Right renal cortex interstitium (tissue), 3 donors: ENCODE results near the gene HOXD1. TPM values are rescaled to one million over a fixed set of nuclear protein-coding genes. Genes with fewer than 3 reads are reported as not detected.

Source experiments
- DNase-seq, 3 donors: peaks; one replicate each; pipeline ENCODE4 v3.0.0-alpha.2; 2013; ENCODE audit warnings: low read depth in 3 of 3, low spot score in 2 of 3
- polyA plus RNA-seq, 3 donors: library from polyadenylated mRNA; unstranded; fragments of 120-200 nt; gene quantifications; one replicate each; pipeline ENCODE4 v1.2.1, GENCODE V29; 2013; ENCODE audit not compliant: insufficient read length in 3 of 3

HOXD1 gene
- polyA plus RNA-seq, 3 donors: 6.9 to 11.3 (median 9.8) TPM

- DNase-seq: no peak
Measured at GRCh38 chr2:176178757-176179295, 9.6 kb upstream of the HOXD1 start.

DNA sequence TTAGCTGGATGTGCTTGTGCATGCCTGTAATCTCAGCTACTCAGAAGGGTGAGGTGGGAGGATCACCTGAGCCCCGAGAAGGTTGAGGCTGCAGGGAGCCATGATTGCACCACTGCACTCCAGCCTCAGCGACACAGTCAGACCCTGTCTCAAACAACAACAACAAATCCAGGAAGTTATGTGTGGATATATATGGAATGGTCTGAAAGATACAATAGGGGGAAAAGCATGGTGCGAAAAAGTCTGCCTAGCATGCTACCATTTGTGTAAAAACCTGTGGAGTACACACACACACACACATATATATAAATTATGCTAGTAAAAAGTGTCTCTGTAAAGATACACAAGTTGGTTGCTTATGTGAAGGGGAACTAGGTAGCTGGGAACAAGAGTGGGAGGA lies 6.9 kb upstream of the HOXD1 start:
- no peak for DNase-seq

DNA sequence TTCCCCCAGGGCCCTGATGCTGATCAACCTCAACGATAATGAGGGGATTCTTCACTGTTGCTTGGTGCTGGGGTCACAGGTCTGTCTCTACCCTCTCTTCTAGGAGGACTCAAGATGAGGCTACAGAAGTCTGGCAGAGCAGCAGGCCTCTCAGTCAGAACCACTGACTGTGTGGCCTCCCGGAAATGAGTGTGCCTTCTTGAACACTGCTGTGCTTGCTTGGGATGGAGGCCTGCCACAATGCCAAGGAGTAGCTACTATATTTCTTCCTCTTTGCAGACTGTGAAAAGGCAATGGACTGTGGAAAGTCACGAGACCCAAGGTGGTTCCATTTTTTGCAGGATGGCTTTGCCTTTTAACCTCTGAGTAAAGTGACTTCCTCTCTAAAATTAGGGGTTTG lies 5.8 kb upstream of the HOXD1 start:
- no peak for DNase-seq

GRCh38 chr2:176184749-176185148 lies 3.7 kb upstream of the HOXD1 start:
- no peak for DNase-seq

- no peak for DNase-seq
Measured at GRCh38 chr2:176186024-176186423, 2.4 kb upstream of the HOXD1 start.

- DNase-seq: no peak
Measured at GRCh38 chr2:176187200-176187898, 1.1 kb upstream of the HOXD1 start.

- DNase-seq: no peak
Measured at GRCh38 chr2:176188774-176189680, 559 bp downstream of the HOXD1 start.

- DNase-seq: no peak
Measured at GRCh38 chr2:176189681-176190641, 1.5 kb downstream of the HOXD1 start.

DNA sequence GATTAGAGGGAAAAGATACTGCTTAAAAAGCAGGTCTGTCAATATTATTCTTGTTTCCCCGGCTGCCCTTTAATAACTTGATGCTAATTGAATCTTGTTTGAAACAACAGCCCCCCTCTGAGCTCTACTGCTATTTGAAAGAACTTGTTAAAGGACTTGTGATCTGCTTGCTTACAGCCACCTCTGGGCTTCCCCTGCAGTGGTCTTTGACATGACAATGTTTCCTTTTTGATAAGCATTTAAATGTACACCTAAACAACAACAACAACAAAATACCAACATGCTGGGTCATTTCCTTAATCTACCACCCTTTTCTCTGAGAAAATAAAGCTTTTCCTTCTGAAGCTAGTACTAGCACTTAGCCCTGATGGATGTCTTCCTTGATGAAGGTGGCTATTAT lies 3.9 kb downstream of the HOXD1 start:
- DNase-seq: no peak

- DNase-seq: no peak
Measured at GRCh38 chr2:176193048-176193447, 4.6 kb downstream of the HOXD1 start.

DNA sequence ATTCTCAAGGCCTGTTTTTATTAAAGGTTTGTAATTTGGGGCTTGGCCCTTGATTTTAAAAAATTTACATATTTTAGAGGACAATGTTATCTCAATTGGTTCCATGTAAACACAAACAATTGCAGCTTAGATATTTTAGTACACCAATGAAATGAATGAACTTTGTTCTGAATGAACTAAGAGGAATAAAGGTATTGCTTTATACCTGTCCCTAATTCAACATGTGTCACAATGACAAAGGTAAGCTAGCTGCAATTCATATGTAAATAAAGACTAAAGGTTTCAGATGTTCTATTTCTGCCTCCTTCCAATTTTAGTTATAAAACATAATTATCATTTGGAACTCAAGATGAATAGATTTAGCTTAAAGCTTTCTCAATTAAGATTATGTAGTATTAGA lies 11.4 kb downstream of the HOXD1 start:
- no peak for DNase-seq

GRCh38 chr2:176200971-176201370 lies 12.5 kb downstream of the HOXD1 start:
- DNase-seq: no peak

- DNase-seq: no peak
Measured at GRCh38 chr2:176202491-176202890, 14.0 kb downstream of the HOXD1 start.

DNA sequence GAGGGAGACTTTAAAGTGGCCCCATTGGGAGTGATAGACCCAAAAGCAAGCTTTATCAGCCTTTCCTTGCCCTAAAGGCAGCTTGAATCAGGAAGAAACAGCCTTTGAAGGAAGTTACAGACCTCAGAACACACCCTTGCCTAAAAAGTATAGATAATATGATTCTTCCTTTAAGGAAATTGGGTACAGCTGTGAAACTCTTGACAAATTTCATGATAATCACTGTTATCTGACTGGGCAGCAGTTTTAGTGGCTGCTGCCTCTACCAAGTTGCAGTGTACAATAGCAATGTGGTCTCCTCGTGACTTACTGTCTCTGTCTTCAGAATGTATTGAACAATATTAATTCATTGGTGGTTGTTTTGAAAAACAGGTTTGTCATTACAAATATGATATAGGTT lies 16.7 kb downstream of the HOXD1 start:
- DNase-seq: no peak

DNA sequence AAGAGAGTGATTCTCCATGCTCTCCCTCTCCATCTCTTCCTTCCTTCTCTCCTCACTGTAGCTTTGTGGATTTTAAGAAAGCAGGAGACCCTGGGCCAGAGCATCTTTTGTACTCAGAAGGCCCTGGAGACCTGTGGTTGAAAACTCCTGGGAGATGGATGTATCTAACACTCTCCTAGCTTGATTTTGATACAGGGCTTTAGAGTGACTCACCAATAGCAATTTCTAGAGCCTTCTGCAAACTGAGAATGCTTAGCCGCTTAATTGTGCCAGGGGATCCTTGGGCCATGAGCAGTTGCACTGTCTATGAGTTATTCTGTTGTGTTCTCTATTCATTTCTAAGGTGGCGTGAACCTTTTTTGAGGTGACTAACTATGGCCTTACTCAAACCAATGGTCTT lies 17.7 kb downstream of the HOXD1 start:
- no peak for DNase-seq

DNA sequence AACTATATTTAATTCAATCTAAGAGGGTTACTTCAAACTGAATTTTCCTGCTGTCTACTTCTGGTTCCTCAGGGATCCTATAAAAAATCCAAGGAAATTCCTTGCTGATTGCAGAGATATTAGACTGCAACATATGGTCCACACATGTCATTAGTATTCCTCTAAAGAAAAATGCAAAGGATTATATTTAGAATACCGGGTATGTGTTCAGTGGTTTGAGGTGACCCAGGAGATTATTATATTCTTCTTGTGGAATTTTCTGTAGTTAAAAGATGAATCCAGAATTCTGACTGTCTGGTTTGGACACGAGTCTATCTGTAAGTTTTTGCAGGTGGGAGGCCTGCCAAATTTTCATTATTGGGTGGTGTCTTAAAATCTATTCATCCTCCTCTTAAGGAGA lies 18.2 kb downstream of the HOXD1 start:
- no peak for DNase-seq

- no peak for DNase-seq
Measured at GRCh38 chr2:176211110-176211509, 22.6 kb downstream of the HOXD1 start.

- no peak for DNase-seq
Measured at GRCh38 chr2:176212276-176212675, 23.8 kb downstream of the HOXD1 start.

- no peak for DNase-seq
Measured at GRCh38 chr2:176213406-176213805, 24.9 kb downstream of the HOXD1 start.

DNA sequence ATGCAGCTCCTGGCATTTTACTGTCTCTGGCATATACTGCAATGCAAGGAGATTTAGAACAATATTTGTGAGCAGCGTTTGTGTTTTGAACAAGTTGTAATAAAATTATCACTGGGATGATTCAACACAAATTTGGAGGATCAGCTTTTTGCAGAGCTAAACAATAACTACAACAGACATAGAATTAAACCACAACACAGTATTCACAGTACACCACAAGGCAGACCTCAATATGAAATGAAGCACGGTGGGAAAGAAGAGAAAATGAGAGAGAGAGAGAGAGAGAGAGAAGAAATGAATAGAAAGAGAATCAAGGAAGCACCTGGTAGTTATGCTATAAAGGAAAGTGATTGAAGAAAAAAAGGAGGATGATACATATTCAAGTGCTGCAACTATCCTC lies 39.4 kb downstream of the HOXD1 start:
- no peak for DNase-seq

DNA sequence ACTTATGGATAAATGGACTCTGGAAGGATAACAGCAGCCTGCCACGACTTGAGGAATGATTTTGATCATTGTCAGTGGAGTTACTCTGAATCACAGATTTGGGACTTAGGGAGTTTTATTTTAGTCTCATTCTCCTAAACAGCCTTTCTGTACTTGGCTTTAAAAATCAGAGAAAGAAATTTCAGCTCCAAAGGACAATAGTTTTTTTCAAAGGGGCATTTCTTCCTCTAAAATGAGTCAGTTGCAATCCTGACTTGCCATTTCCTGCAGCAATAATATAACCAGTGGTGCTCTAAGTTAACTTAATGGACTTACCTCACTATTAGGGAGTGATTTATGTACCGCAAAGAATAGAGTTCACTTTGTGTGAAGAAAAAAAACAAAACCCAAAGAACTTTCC lies 45.7 kb downstream of the HOXD1 start:
- DNase-seq: peak in 1 of 3 donors; percentile 12
